Tibial artery (tissue), 4 donors: Measurements from ENCODE around the gene GAB2.

Experiments
- DNase-seq, 2 donors: peaks; one replicate each; pipeline ENCODE4 v3.0.0-alpha.2; 2019
- H3K27ac ChIP-seq, 2 donors: fragments of 200-600 bp; sonication (generic) in 1 of 2; 1 replicate in 1 of 2; 2 replicates in 1 of 2; pipeline ENCODE4 v1.5.1; 2018 to 2019; ENCODE audit warnings: mild to moderate bottlenecking in 1 of 2
- H3K27me3 ChIP-seq, 2 donors: fragments of 200-600 bp; sonication (generic) in 1 of 2; one replicate each; pipeline versions ENCODE4 v1.5.1 to v1.6.0; 2016 to 2019
- H3K36me3 ChIP-seq, 3 donors: fragments of 200-600 bp; sonication (generic) in 2 of 3; one replicate each; pipeline ENCODE4 v1.5.1; 2016 to 2019; ENCODE audit warnings: mild to moderate bottlenecking in 2 of 3
- H3K4me1 ChIP-seq, 4 donors: fragments of 200-600 bp; sonication (generic) in 2 of 4; 1 replicate in 3 of 4; 2 replicates in 1 of 4; pipeline ENCODE4 v1.5.1; 2016 to 2019
- H3K4me3 ChIP-seq, 2 donors: fragments of 200-600 bp; sonication (generic) in 1 of 2; 1 replicate in 1 of 2; 2 replicates in 1 of 2; pipeline ENCODE4 v1.5.1; 2018 to 2019; ENCODE audit warnings: mild to moderate bottlenecking in 2 of 2
- H3K9me3 ChIP-seq, 3 donors: fragments of 200-600 bp; sonication (generic) in 1 of 3; one replicate each; pipeline ENCODE4 v1.5.1; 2016 to 2019
- CTCF ChIP-seq, 2 experiments: fragments of 200-600 bp in 1 of 2; fragments of 450-650 bp in 1 of 2; IDR thresholded peaks; one replicate each; pipeline ENCODE4 v1.5.1; 2017 to 2019; ENCODE audit warnings: antibody characterized with exemption in 2 of 2, mild to moderate bottlenecking in 1 of 2, moderate library complexity in 1 of 2
- intact Hi-C: fragments of 100-400 bp; cut with DNase I; formaldehyde crosslinking; loops from one replicate; pipeline ENCODE4 v1.15.0; 2023; ENCODE audit warnings: low total_unique reads

Gene GAB2

GRCh38 chr11:78189851-78190250 lies 227.8 kb downstream of the GAB2 start:
- intact Hi-C loops: loop anchor here (2.0 kb wide), 1 partner anchor 21 kb away; no protein-coding TSS in a partner anchor
- DNase-seq: peak in 1 of 2 donors; percentile 69
- H3K4me3 ChIP-seq: peak overlapping the region; percentile 81 to 85
- no peaks in the 10 kb centered on the region for H3K9me3 ChIP-seq
- H3K27me3 ChIP-seq: no peaks in the 10 kb centered on the region
- peak overlapping the region; percentile 91 to 92 for H3K27ac ChIP-seq
- peaks cover 0 to 6% (median 0%) of the 10 kb centered on the region in 3 donors for H3K36me3 ChIP-seq
- TF ChIP-seq CTCF (IDR thresholded peaks at IDR 0.05): no peak
- H3K4me1 ChIP-seq: peaks cover 0 to 76% (median 69%) of the 10 kb centered on the region in 4 donors

DNA sequence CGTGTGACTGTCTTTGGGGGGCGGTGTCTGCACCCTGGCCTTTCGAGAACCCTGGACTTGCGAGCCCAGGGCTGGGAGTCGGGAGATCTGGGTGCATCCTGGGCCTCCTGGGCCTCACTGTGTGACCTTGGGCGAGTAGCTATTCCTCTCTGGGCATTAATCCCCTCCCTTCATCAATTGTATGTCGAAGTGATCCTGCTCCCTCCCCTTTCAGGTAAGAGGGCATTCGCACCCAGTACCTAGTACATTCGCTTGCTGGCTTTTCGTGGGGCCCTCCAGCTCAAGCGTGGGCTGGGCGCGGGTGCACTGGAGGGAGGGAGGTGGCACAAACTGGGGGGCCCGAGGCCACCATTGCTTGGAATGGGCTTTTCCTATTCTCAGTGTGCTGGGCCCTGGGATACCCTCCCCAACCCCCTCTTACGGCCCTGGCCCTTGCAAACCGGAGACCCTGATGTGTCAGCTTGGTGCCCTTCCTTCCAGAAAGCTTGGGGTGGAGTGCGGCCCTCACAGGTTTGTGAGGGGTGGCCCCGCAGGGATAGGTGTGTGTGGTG lies 228.4 kb downstream of the GAB2 start:
- peak in 1 of 2 donors; percentile 65 for DNase-seq
- Histone ChIP-seq H3K4me1 (peaks cover 0 to 70% (median 66%) of the 10 kb centered on the region in 4 donors), H3K27me3 (no peaks in the 10 kb centered on the region), H3K36me3 (peaks cover 0 to 6% (median 0%) of the 10 kb centered on the region in 3 donors), H3K4me3 (peak overlapping the region; percentile 81 to 85), H3K9me3 (no peaks in the 10 kb centered on the region), H3K27ac (peak overlapping the region; percentile 91 to 92)
- no peak for TF ChIP-seq CTCF (IDR thresholded peaks at IDR 0.05)
- intact Hi-C loops: loop anchor here (2.0 kb wide), 1 partner anchor 20 kb away; no protein-coding TSS in a partner anchor

- peaks cover 0 to 6% (median 2%) of the 10 kb centered on the region in 3 donors for H3K36me3 ChIP-seq
- intact Hi-C loops: loop anchor here (2.0 kb wide), 1 partner anchor 20 kb away; no protein-coding TSS in a partner anchor
- peaks cover 0 to 63% (median 59%) of the 10 kb centered on the region in 4 donors for H3K4me1 ChIP-seq
- peak within 1 kb of the TSS; percentile 91 to 92 for H3K27ac ChIP-seq
- no peaks in the 10 kb centered on the region for H3K9me3 ChIP-seq
- no peaks in the 10 kb centered on the region for H3K27me3 ChIP-seq
- peak; percentile 97 to 99 for DNase-seq
- no peak for TF ChIP-seq CTCF (IDR thresholded peaks at IDR 0.05)
- H3K4me3 ChIP-seq: peak within 1 kb of the TSS; percentile 81 to 85
These were observed 229.1 kb downstream of the GAB2 start, which contains the start of the genes KCTD21 and USP35 for GRCh38 chr11:78188286-78189173. TSS of gene KCTD21 (minus strand) at chr11:78188626. CDS start at chr11:78174554, 14,072 bp downstream. TSS of gene USP35 (plus strand) at chr11:78188919. CDS start at chr11:78196246, 7,327 bp downstream.

DNA sequence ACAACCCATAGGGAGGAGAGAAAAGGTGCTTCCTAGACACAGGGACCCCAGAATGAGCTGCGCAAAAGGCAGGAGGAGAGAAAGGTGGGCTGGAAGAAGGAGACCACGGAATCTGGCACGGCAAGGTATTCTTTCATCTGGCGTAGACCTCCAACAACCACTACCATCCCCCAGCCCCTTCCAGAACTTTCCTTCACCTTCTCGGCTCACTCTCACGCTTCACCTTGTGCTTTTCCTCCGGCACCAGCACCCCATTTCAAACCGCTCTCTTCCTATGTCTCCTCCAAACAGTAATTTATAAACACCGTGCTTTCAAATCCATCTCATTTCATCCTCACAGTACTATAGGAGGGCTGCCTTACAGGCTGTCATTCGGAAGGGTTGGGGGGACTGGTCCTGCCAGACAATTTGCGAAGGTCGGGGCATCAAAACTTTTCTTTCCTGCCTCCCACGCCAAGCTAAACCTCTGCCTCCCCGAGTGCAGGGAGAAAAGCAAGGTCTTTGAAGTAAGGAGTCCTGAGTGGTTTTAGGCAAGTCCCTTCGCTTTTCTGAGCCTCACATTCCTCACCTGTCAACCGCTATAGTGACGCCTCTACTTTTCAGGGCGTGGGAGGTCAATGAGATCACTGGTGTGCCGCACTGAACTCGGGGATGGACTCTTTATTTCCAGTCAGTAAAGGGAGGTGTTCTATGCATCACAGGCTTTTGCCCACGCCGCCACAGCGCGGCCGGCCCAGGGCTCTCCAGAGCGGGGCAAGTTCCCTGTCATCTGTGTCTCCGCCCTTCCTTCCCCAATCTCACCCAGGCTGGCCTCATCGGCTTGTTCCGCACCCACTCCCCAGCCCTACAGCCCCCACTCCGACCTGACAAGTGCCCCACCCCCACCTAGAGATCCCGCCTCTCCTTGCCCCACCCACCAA lies 230.0 kb downstream of the GAB2 start:
- Histone ChIP-seq H3K4me3 (peak overlapping the region; percentile 81 to 85), H3K9me3 (no peaks in the 10 kb centered on the region), H3K27ac (peak overlapping the region; percentile 91 to 92), H3K4me1 (peaks cover 0 to 55% (median 51%) of the 10 kb centered on the region in 4 donors), H3K27me3 (no peaks in the 10 kb centered on the region), H3K36me3 (peaks cover 0 to 6% (median 5%) of the 10 kb centered on the region in 3 donors)
- DNase-seq: no peak
- intact Hi-C loops: loop anchor here (2.0 kb wide), 1 partner anchor 19 kb away; no protein-coding TSS in a partner anchor
- TF ChIP-seq CTCF (IDR thresholded peaks at IDR 0.05): no peak

DNA sequence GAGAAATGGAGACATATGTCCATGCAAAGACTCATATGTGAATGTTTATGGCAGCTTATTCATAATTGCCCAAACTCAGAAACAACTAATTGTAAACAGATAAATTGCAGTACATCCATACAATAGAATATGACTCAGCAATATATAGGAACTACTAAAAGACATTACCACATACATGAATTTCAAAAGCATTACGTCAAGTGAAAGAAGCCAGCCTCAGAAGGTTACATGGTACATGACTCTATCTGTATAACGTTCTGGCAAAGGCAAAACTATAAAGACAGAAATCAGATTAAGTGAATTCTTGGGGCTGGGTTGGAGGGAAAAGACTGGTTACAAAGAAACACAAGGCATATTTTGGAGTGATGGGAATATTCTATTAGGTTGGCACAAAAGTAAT lies 236.4 kb downstream of the GAB2 start:
- intact Hi-C loops: no loop called here
- H3K4me3 ChIP-seq: no peak overlapping the region
- no peak for DNase-seq
- H3K9me3 ChIP-seq: no peaks in the 10 kb centered on the region
- H3K27ac ChIP-seq: peak overlapping the region in 1 of 2 donors; percentile 68
- H3K36me3 ChIP-seq: peaks cover 0 to 28% (median 14%) of the 10 kb centered on the region in 3 donors
- TF ChIP-seq CTCF (IDR thresholded peaks at IDR 0.05): no peak
- H3K27me3 ChIP-seq: no peaks in the 10 kb centered on the region
- H3K4me1 ChIP-seq: peaks cover 0 to 48% (median 15%) of the 10 kb centered on the region in 4 donors
